ENCODE data around the gene PFKL. TPM values are rescaled to one million over a fixed set of nuclear protein-coding genes. Genes with fewer than 3 reads are reported as not detected.
A peak's percentile ranks its signal among the peaks of the same experiment; 100 is the strongest.

Gene PFKL
- total and polyA plus RNA-seq, 2 experiments from 2014 or later: 40.3 to 106 TPM

DNA sequence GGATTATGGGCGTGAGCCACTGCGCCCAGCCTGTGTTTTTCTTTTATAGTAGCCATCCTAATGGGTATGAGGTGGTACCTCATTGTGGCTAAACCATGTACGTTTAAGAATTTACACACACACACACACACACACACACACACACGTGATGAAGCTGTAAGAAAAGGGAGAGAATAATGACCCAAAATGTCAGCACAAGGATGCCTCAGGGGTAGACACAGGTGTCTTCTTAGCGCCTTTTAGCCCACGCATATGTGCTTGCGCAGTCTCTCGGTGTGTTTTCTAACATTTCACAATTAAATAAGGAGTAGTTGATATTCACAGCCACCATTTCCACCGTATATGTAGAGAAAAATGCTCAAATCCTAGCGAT is 782 bp upstream of the PFKL start:
- Mint-ChIP-seq H3K9me3 (no peaks in the 10 kb centered on the region), H3K27ac (0 out of 2 replicates have a peak overlapping the region, but pooled peaks have one; percentile 74), H3K4me3 (peak overlapping the region; percentile 85), H3K4me1 (peaks cover 8% of the 10 kb centered on the region), H3K36me3 (ENCODE audit: low read depth) (no peaks in the 10 kb centered on the region), H3K27me3 (ENCODE audit: insufficient read depth, low read depth, poor library complexity) (peaks cover 10% of the 10 kb centered on the region)
- H3K9me2 ChIP-seq (ENCODE audit: insufficient read depth): no peaks in the 10 kb centered on the region
- H3K27me3 ChIP-seq (ENCODE audit: insufficient read depth): peaks cover 10% of the 10 kb centered on the region; the same call in 1 of the 2 replicates
- no peaks in the 10 kb centered on the region for H3K4me1 ChIP-seq (ENCODE audit: insufficient read depth)
- H3F3A ChIP-seq (replicated peaks; ENCODE audit: low read depth): 0 out of 2 replicates have a peak, but pooled peaks cover 4% of the 10 kb centered on the region
- H4K20me1 ChIP-seq (replicated peaks; ENCODE audit: insufficient read depth): no peaks in the 10 kb centered on the region
- H2AFZ ChIP-seq: peak overlapping the region; percentile 95
- no peak for ATAC-seq
- 0 out of 2 replicates have a peak, but pooled peaks cover 3% of the 10 kb centered on the region for H3K79me2 ChIP-seq (replicated peaks; ENCODE audit: insufficient read depth)
- TF ChIP-seq ZNF331 (CRISPR knock-in tag; IDR thresholded peaks at IDR 0.05; ENCODE audit: low read depth): no peak
- no peak for TF ChIP-seq NANOG (IDR thresholded peaks at IDR 0.05; ENCODE audit: borderline replicate concordance)
- TF ChIP-seq, protein P1, sequence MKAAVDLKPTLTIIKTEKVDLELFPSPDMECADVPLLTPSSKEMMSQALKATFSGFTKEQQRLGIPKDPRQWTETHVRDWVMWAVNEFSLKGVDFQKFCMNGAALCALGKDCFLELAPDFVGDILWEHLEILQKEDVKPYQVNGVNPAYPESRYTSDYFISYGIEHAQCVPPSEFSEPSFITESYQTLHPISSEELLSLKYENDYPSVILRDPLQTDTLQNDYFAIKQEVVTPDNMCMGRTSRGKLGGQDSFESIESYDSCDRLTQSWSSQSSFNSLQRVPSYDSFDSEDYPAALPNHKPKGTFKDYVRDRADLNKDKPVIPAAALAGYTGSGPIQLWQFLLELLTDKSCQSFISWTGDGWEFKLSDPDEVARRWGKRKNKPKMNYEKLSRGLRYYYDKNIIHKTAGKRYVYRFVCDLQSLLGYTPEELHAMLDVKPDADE (IDR thresholded peaks at IDR 0.05): no peak
- no peak for TF ChIP-seq POLR2AphosphoS5 (IDR thresholded peaks at IDR 0.05; ENCODE audit: low read depth)
- TF ChIP-seq, protein P2, sequence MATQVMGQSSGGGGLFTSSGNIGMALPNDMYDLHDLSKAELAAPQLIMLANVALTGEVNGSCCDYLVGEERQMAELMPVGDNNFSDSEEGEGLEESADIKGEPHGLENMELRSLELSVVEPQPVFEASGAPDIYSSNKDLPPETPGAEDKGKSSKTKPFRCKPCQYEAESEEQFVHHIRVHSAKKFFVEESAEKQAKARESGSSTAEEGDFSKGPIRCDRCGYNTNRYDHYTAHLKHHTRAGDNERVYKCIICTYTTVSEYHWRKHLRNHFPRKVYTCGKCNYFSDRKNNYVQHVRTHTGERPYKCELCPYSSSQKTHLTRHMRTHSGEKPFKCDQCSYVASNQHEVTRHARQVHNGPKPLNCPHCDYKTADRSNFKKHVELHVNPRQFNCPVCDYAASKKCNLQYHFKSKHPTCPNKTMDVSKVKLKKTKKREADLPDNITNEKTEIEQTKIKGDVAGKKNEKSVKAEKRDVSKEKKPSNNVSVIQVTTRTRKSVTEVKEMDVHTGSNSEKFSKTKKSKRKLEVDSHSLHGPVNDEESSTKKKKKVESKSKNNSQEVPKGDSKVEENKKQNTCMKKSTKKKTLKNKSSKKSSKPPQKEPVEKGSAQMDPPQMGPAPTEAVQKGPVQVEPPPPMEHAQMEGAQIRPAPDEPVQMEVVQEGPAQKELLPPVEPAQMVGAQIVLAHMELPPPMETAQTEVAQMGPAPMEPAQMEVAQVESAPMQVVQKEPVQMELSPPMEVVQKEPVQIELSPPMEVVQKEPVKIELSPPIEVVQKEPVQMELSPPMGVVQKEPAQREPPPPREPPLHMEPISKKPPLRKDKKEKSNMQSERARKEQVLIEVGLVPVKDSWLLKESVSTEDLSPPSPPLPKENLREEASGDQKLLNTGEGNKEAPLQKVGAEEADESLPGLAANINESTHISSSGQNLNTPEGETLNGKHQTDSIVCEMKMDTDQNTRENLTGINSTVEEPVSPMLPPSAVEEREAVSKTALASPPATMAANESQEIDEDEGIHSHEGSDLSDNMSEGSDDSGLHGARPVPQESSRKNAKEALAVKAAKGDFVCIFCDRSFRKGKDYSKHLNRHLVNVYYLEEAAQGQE (IDR thresholded peaks at IDR 0.05; ENCODE audit: unreplicated experiment): no peak
- TF ChIP-seq, protein P3, sequence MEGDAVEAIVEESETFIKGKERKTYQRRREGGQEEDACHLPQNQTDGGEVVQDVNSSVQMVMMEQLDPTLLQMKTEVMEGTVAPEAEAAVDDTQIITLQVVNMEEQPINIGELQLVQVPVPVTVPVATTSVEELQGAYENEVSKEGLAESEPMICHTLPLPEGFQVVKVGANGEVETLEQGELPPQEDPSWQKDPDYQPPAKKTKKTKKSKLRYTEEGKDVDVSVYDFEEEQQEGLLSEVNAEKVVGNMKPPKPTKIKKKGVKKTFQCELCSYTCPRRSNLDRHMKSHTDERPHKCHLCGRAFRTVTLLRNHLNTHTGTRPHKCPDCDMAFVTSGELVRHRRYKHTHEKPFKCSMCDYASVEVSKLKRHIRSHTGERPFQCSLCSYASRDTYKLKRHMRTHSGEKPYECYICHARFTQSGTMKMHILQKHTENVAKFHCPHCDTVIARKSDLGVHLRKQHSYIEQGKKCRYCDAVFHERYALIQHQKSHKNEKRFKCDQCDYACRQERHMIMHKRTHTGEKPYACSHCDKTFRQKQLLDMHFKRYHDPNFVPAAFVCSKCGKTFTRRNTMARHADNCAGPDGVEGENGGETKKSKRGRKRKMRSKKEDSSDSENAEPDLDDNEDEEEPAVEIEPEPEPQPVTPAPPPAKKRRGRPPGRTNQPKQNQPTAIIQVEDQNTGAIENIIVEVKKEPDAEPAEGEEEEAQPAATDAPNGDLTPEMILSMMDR (conservative IDR thresholded peaks at IDR 0.05; ENCODE audit: low read depth in 2 of 2): no peak
- TF ChIP-seq STAT1 (IDR thresholded peaks at IDR 0.05; ENCODE audit: unreplicated experiment): no peak
- TF ChIP-seq ZNF114 (CRISPR knock-in tag; IDR thresholded peaks at IDR 0.05): no peak
- no peak for TF ChIP-seq JUNB (IDR thresholded peaks at IDR 0.05; ENCODE audit: unreplicated experiment)
- TF ChIP-seq EZH2phosphoT487 (IDR thresholded peaks at IDR 0.05; ENCODE audit: unreplicated experiment): no peak
- no peak for TF ChIP-seq CREB1 (CRISPR knock-in tag; IDR thresholded peaks at IDR 0.05; ENCODE audit: low read depth)
- no peak for TF ChIP-seq EZH2 (IDR thresholded peaks at IDR 0.05; ENCODE audit: low read depth, unreplicated experiment)
- TF ChIP-seq, protein P4, sequence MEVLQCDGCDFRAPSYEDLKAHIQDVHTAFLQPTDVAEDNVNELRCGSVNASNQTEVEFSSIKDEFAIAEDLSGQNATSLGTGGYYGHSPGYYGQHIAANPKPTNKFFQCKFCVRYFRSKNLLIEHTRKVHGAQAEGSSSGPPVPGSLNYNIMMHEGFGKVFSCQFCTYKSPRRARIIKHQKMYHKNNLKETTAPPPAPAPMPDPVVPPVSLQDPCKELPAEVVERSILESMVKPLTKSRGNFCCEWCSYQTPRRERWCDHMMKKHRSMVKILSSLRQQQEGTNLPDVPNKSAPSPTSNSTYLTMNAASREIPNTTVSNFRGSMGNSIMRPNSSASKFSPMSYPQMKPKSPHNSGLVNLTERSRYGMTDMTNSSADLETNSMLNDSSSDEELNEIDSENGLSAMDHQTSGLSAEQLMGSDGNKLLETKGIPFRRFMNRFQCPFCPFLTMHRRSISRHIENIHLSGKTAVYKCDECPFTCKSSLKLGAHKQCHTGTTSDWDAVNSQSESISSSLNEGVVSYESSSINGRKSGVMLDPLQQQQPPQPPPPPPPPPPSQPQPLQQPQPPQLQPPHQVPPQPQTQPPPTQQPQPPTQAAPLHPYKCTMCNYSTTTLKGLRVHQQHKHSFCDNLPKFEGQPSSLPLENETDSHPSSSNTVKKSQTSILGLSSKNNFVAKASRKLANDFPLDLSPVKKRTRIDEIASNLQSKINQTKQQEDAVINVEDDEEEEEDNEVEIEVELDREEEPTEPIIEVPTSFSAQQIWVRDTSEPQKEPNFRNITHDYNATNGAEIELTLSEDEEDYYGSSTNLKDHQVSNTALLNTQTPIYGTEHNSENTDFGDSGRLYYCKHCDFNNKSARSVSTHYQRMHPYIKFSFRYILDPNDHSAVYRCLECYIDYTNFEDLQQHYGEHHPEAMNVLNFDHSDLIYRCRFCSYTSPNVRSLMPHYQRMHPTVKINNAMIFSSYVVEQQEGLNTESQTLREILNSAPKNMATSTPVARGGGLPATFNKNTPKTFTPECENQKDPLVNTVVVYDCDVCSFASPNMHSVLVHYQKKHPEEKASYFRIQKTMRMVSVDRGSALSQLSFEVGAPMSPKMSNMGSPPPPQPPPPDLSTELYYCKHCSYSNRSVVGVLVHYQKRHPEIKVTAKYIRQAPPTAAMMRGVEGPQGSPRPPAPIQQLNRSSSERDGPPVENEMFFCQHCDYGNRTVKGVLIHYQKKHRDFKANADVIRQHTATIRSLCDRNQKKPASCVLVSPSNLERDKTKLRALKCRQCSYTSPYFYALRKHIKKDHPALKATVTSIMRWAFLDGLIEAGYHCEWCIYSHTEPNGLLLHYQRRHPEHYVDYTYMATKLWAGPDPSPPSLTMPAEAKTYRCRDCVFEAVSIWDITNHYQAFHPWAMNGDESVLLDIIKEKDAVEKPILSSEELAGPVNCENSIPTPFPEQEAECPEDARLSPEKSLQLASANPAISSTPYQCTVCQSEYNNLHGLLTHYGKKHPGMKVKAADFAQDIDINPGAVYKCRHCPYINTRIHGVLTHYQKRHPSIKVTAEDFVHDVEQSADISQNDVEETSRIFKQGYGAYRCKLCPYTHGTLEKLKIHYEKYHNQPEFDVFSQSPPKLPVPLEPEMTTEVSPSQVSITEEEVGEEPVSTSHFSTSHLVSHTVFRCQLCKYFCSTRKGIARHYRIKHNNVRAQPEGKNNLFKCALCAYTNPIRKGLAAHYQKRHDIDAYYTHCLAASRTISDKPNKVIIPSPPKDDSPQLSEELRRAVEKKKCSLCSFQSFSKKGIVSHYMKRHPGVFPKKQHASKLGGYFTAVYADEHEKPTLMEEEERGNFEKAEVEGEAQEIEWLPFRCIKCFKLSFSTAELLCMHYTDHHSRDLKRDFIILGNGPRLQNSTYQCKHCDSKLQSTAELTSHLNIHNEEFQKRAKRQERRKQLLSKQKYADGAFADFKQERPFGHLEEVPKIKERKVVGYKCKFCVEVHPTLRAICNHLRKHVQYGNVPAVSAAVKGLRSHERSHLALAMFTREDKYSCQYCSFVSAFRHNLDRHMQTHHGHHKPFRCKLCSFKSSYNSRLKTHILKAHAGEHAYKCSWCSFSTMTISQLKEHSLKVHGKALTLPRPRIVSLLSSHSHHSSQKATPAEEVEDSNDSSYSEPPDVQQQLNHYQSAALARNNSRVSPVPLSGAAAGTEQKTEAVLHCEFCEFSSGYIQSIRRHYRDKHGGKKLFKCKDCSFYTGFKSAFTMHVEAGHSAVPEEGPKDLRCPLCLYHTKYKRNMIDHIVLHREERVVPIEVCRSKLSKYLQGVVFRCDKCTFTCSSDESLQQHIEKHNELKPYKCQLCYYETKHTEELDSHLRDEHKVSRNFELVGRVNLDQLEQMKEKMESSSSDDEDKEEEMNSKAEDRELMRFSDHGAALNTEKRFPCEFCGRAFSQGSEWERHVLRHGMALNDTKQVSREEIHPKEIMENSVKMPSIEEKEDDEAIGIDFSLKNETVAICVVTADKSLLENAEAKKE (CRISPR knock-in tag; IDR thresholded peaks at IDR 0.05): no peak
- no peak for DNase-seq (ENCODE audit: low spot score)
- peak overlapping the region; percentile 83; the same call in 1 of the 2 replicates for H3K27ac ChIP-seq (ENCODE audit: low read depth)
- peak overlapping the region; percentile 94 for H3K4me2 ChIP-seq
- no peaks in the 10 kb centered on the region for H3K36me3 ChIP-seq (ENCODE audit: insufficient read depth)
- H3K4me3 ChIP-seq: peak overlapping the region; percentile 76
